Urinary bladder (tissue), 4 donors: ENCODE results near the gene ASTN1. TPM values are rescaled to one million over a fixed set of nuclear protein-coding genes. Genes with fewer than 3 reads are reported as not detected.

ENCODE experiments used
- DNase-seq: peaks from one replicate; pipeline ENCODE4 v3.0.0-alpha.2; 2015; ENCODE audit errors: extremely low spot score
- H3K27ac ChIP-seq: one replicate; pipeline ENCODE4 v1.5.1; 2013; ENCODE audit warnings: low read depth, mild to moderate bottlenecking, moderate library complexity
- H3K36me3 ChIP-seq: one replicate; pipeline ENCODE4 v1.6.1; 2013; ENCODE audit warnings: mild to moderate bottlenecking, moderate library complexity; ENCODE audit not compliant: insufficient read depth
- H3K4me1 ChIP-seq: one replicate; pipeline ENCODE4 v1.6.1; 2013; ENCODE audit warnings: mild to moderate bottlenecking, moderate library complexity; ENCODE audit not compliant: insufficient read depth
- H3K4me3 ChIP-seq: one replicate; pipeline ENCODE4 v1.5.1; 2013; ENCODE audit warnings: low read depth, low read length
- WGBS: extraction: QIAGEN DNeasy Blood & Tissue Kit; methylation state at CpG from one replicate; pipeline ENCODE4 v1.1.7; 2013; 5-methylcytosine and 5-hydroxymethylcytosine counted together
- polyA plus RNA-seq: library from polyadenylated mRNA; stranded (reverse); fragments of 200-250 nt; gene quantifications from one replicate; pipeline ENCODE4 v1.2.3, GENCODE V29; 2013
- small RNA-seq: library from RNA; depleted of rRNA; stranded (forward); fragments of <200 nt; gene quantifications from one replicate; pipeline ENCODE3, GENCODE V24; 2014
- total RNA-seq: library from RNA; depleted of rRNA; stranded (reverse); fragments of >200 nt; gene quantifications from one replicate; pipeline ENCODE4 v1.2.3, GENCODE V29; 2014
- donor health status: healthy with polysubstance abuse.
- donor health status: healthy.

ASTN1 gene
- total and polyA plus RNA-seq, 2 donors, result 0.23 to 6.3 TPM

GRCh38 chr1:176831150-176831549 lies 333.4 kb downstream of the ASTN1 start:
- no peaks in the 10 kb centered on the region for H3K4me1 ChIP-seq
- DNase-seq, result no peak
- WGBS, result 56% methylated on average over 2 of the region's 2 CpGs
- H3K4me3 ChIP-seq, result no peak overlapping the region
- H3K27ac ChIP-seq, result no peak overlapping the region
- no peaks in the 10 kb centered on the region for H3K36me3 ChIP-seq

- Histone ChIP-seq H3K4me3 (no peak overlapping the region), H3K4me1 (no peaks in the 10 kb centered on the region), H3K27ac (no peak overlapping the region), H3K36me3 (no peaks in the 10 kb centered on the region)
- no peak for DNase-seq
- 51% methylated on average over 8 of the region's 8 CpGs for WGBS
Observed at GRCh38 chr1:176829261-176829660, 335.3 kb downstream of the ASTN1 start.

GRCh38 chr1:176826265-176826664 lies 338.2 kb downstream of the ASTN1 start:
- Histone ChIP-seq H3K36me3 (no peaks in the 10 kb centered on the region), H3K4me1 (no peaks in the 10 kb centered on the region), H3K4me3 (no peak overlapping the region), H3K27ac (no peak overlapping the region)
- WGBS, result 28% methylated on average over 1 of the region's 1 CpG
- no peak for DNase-seq

DNA sequence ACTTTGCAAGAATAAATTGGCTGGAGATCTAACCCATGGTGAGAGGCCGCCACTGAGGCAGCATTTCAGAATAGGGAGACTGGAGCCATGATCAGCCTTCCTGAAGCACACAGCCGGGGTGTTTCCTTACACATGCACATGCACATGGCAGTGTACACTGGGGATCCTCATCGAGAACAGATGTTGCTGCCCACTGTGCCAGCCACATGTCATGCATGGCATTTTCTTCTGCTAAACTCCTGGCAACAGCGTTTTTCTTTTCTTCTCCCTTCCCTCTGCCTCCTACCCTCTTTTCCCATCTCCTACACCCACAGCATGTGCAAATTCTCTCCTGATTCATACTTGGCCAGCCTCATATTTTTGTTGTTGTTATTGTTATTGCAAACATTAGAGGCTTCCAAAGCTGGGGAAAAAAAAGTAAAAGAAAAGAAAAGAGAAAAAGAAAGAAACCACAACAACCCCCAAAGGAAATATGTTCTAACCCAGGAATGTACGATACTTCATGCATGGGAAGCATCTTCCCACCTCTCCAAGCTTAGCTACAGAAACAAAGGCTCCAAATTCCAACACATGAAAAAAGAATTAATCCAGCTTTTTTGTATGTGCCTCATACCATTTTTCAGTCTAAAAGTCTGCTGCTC lies 344.0 kb downstream of the ASTN1 start:
- Histone ChIP-seq H3K36me3 (no peaks in the 10 kb centered on the region), H3K4me3 (no peak overlapping the region), H3K27ac (no peak overlapping the region), H3K4me1 (no peaks in the 10 kb centered on the region)
- 67% methylated on average over 5 of the region's 5 CpGs for WGBS
- no peak for DNase-seq

DNA sequence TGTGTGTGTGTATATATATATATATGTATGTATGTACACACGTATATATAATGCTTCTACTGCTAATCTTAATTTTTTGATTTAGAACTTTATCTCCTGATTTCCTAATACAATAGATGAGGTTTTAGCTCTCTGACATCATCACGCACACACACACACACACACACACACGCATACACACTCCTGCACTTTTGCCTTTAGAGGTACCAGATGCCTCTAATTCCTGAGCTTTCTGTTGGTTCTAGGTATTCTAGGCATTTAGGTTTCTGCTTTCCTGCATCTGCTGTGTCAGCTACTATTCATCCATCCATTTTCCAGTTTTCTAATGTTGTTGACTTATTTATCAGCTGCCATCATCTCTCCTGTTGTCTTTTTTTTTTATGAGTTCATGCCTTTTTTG lies 348.3 kb downstream of the ASTN1 start:
- H3K4me1 ChIP-seq, result no peaks in the 10 kb centered on the region
- 95% methylated on average over 3 of the region's 3 CpGs for WGBS
- H3K4me3 ChIP-seq, result no peak overlapping the region
- H3K36me3 ChIP-seq, result no peaks in the 10 kb centered on the region
- no peak overlapping the region for H3K27ac ChIP-seq
- no peak for DNase-seq

- WGBS, result 86% methylated on average over 6 of the region's 6 CpGs
- no peaks in the 10 kb centered on the region for H3K4me1 ChIP-seq
- no peak overlapping the region for H3K27ac ChIP-seq
- H3K36me3 ChIP-seq, result no peaks in the 10 kb centered on the region
- no peak for DNase-seq
- H3K4me3 ChIP-seq, result no peak overlapping the region
Observed at GRCh38 chr1:176815621-176816020, 348.9 kb downstream of the ASTN1 start.

DNA sequence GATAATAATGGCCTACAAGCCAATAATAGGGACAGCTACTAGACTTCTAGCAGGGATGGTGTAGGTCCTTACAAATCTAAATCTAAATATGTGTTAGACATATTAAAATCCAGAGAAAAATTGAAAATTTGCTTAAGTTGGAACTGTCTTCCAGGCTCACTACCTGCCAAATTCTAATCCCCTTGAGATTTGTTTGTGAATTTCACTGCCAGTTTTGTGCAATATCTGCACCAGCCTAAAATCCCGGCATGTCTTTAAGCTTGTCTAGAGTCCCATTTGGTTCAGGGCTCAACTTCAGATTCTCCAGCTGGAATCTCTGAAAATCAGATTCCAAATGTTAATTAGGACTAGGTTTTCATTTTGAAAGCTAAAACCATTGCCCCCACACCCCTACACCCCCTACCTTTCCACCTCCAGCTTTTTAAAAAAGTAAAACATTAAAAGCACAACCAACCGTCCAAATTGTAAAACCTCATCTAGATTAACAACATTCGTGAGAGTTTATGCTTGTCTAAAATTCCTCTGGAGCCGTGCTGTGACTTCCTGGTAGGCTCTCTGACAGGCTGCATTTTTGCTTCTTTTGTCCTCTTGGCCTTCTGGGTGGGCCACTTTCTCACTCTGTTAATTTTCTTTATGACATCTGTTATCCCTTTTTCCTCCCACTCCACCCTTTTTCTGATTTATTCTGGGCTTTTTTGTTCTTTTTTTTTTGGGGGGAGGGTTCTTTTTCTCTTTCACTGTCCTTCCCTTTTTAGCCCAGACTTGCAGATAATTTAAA lies 352.8 kb downstream of the ASTN1 start:
- Histone ChIP-seq H3K4me1 (no peaks in the 10 kb centered on the region), H3K4me3 (no peak overlapping the region), H3K27ac (no peak overlapping the region), H3K36me3 (no peaks in the 10 kb centered on the region)
- WGBS, result 20% methylated on average over 4 of the region's 4 CpGs
- no peak for DNase-seq

- H3K4me3 ChIP-seq, result no peak overlapping the region
- WGBS, result 87% methylated on average over 2 of the region's 2 CpGs
Observed at GRCh38 chr1:176809292-176809691, 355.2 kb downstream of the ASTN1 start.

More at GRCh38 chr1:176809292-176809691, 355.2 kb downstream of the ASTN1 start:
- no peak for DNase-seq
- Histone ChIP-seq H3K27ac (no peak overlapping the region), H3K4me1 (no peaks in the 10 kb centered on the region), H3K36me3 (no peaks in the 10 kb centered on the region)

Small RNA genes within 50 kb of the gene (small RNA-seq; reads per million reads assigned to genes)
- 3.3 reads per million, percentile 90 among the genes with 10 or more reads in this experiment for gene MIR488

Other genes with a start within 250 kb of the ASTN1 start
- 0.90 TPM for gene BRINP2, start 6.2 kb upstream of the ASTN1 start, total RNA-seq
- gene BRINP2, start 6.2 kb upstream of the ASTN1 start, polyA plus RNA-seq, result 0.25 TPM